Stimulated activated CD4-positive, alpha-beta T cell treated with anti-CD3 and anti-CD28 coated beads, TNF-alpha, amount 100 ng/mL, for 1 hour (primary cell): ENCODE data around the gene DSG3.

Source experiments
- DNase-seq, 3 donors: peaks; one replicate each; pipeline ENCODE4 v3.0.0-alpha.2; 2020; ENCODE audit warnings: low read depth in 3 of 3, low spot score in 1 of 3

Gene DSG3

GRCh38 chr18:31430554-31430953 is 17.0 kb upstream of the DSG3 start:
- DNase-seq = no peak

- no peak for DNase-seq
Measured at GRCh38 chr18:31432316-31432715, 15.2 kb upstream of the DSG3 start.

GRCh38 chr18:31436825-31437224 is 10.7 kb upstream of the DSG3 start:
- no peak for DNase-seq

GRCh38 chr18:31438402-31438801 is 9.1 kb upstream of the DSG3 start:
- DNase-seq = no peak

GRCh38 chr18:31439807-31440325 is 7.7 kb upstream of the DSG3 start:
- DNase-seq = no peak

GRCh38 chr18:31440787-31441186 is 6.8 kb upstream of the DSG3 start:
- no peak for DNase-seq

GRCh38 chr18:31441493-31441892 is 6.0 kb upstream of the DSG3 start:
- DNase-seq = no peak

GRCh38 chr18:31444142-31444541 is 3.4 kb upstream of the DSG3 start:
- DNase-seq = no peak

GRCh38 chr18:31445908-31446307 is 1.6 kb upstream of the DSG3 start:
- no peak for DNase-seq

GRCh38 chr18:31446854-31447253 is 687 bp upstream of the DSG3 start:
- no peak for DNase-seq

GRCh38 chr18:31450409-31450808 is 2.9 kb downstream of the DSG3 start:
- no peak for DNase-seq

GRCh38 chr18:31451625-31452024 is 4.1 kb downstream of the DSG3 start:
- DNase-seq = no peak

- no peak for DNase-seq
Measured at GRCh38 chr18:31454066-31454708, 6.6 kb downstream of the DSG3 start.

- no peak for DNase-seq
Measured at GRCh38 chr18:31469629-31470028, 22.1 kb downstream of the DSG3 start.

- no peak for DNase-seq
Measured at GRCh38 chr18:31478688-31479087, 31.1 kb downstream of the DSG3 start.

- DNase-seq = no peak
Measured at GRCh38 chr18:31482051-31482450, 34.5 kb downstream of the DSG3 start.

GRCh38 chr18:31483396-31483795 is 35.9 kb downstream of the DSG3 start:
- DNase-seq = no peak

GRCh38 chr18:31484461-31484860 is 36.9 kb downstream of the DSG3 start:
- DNase-seq = no peak

- no peak for DNase-seq
Measured at GRCh38 chr18:31486165-31486564, 38.6 kb downstream of the DSG3 start.

GRCh38 chr18:31487246-31488015 is 39.9 kb downstream of the DSG3 start:
- no peak for DNase-seq

- no peak for DNase-seq
Measured at GRCh38 chr18:31489311-31489710, 41.8 kb downstream of the DSG3 start.

- no peak for DNase-seq
Measured at GRCh38 chr18:31490387-31490786, 42.8 kb downstream of the DSG3 start.

GRCh38 chr18:31490833-31491232 is 43.3 kb downstream of the DSG3 start:
- DNase-seq = no peak
